Astrocyte of the cerebellum (primary cell): ENCODE data around the gene TAGLN3.
A peak's percentile ranks its signal among the peaks of the same experiment; 100 is the strongest.

Experiments
- DNase-seq: peaks from one replicate; pipeline ENCODE4 v3.0.0-alpha.2; 2011; ENCODE audit warnings: low read depth
- H3K4me3 ChIP-seq: 2 replicates; pipeline ENCODE4 v1.5.1; 2011; ENCODE audit warnings: mild to moderate bottlenecking, low read depth, low read length, moderate library complexity
- in situ Hi-C: cut with HindIII; loops from 2 replicates; pipeline ENCODE4 v1.10.0; 2017; ENCODE audit warnings: low sequenced_read_pairs
- TF ChIP-seq, protein P1 (sequence below): IDR thresholded peaks from 2 replicates; pipeline ENCODE4 v1.5.1; 2012; ENCODE audit warnings: low read length, low read depth, moderate library complexity, mild to moderate bottlenecking; ENCODE audit errors: missing control alignments

The TAGLN3 gene

DNA sequence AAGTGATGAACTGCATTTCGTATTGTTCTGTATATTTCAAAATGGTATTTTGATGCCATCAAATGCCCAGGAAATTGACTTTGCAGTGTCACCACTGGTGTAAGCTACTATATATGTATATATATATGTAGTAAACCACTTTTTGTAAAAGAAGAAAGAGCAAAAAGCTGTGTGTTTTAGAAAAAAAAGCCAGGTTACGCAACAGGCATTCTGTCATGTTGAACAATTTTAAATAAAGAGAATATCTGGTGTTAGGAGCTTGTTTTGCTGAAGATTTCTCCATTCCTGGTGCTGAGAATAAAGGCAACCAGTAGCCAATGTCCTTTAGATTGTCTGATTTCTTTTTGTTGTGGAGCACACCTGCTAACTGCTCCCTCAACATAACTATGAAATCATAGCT is 23.6 kb upstream of the TAGLN3 start:
- in situ Hi-C loops = no loop called here
- TF ChIP-seq, protein P1, sequence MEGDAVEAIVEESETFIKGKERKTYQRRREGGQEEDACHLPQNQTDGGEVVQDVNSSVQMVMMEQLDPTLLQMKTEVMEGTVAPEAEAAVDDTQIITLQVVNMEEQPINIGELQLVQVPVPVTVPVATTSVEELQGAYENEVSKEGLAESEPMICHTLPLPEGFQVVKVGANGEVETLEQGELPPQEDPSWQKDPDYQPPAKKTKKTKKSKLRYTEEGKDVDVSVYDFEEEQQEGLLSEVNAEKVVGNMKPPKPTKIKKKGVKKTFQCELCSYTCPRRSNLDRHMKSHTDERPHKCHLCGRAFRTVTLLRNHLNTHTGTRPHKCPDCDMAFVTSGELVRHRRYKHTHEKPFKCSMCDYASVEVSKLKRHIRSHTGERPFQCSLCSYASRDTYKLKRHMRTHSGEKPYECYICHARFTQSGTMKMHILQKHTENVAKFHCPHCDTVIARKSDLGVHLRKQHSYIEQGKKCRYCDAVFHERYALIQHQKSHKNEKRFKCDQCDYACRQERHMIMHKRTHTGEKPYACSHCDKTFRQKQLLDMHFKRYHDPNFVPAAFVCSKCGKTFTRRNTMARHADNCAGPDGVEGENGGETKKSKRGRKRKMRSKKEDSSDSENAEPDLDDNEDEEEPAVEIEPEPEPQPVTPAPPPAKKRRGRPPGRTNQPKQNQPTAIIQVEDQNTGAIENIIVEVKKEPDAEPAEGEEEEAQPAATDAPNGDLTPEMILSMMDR = no peak
- no peak for DNase-seq

DNA sequence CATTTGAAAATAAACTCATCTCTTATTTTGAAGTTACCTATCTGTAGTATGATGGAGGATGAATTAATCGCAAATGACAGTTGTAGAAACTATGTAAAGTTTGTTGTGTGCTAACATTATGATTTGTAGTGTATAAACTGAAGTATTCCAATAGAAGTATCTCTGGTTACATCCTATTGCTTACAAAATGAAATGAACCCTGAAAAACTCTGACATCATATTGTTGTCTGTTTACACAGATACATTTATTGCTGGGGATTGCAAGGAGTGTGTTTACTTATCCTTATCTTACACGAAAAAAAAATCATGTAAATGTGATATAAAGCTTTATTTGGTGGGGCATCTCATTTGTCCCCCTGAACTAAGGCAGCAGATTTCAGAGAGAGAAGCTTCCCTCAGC is 22.5 kb upstream of the TAGLN3 start:
- H3K4me3 ChIP-seq = no peak overlapping the region
- DNase-seq = no peak
- TF ChIP-seq, protein P1 = no peak
- in situ Hi-C loops = no loop called here

More for the DNA sequence above, 23.6 kb upstream of the TAGLN3 start:
- H3K4me3 ChIP-seq = no peak overlapping the region

DNA sequence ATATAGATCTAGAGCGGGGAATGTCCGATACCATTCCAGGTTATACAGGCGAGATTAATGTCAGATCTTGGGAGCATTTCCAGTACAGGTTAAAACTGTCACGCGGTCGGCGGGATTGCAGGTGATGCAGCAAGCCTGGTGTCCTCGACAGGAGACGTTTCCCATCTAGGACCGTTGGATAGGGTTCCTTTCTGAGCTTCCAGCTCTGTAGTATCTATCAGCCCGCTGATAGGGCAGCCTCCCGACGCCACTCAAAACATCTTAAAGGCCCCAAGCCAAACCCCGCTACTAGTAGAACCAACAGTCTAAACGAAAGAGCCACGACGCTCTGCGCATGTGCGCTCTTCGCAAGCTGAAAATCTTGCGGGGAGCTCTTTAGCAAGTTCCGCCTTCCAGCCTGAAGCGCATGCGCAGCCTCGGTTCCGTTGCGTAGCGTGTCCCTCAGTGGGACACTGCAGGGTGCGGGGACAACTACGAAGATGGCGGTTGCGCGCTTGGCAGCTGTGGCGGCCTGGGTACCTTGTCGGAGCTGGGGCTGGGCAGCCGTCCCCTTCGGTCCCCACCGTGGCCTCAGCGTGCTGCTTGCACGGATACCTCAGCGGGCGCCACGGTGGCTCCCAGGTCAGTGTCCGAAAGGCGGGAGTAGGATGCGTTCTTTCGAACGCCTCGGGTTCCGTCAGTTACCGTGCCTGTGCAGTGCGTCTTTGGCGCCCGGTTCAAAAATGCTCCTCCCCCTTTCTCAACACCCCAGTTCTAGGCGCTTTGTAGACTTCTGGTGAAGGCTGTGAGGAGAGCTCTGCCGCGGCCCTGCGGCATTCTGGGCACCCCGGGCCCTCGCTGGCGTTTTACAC is 19.9 kb upstream of the TAGLN3 start, which contains the start of gene ABHD10:
Gene ABHD10, plus strand, starts transcription at position 444 of the 851 bp plus-strand sequence. Its CDS starts 36 bp downstream, at position 480.
- DNase-seq = peak; percentile 95
- TF ChIP-seq, protein P1 = no peak
- H3K4me3 ChIP-seq = peak within 1 kb of the TSS; percentile 68
- in situ Hi-C loops = no loop called here

DNA sequence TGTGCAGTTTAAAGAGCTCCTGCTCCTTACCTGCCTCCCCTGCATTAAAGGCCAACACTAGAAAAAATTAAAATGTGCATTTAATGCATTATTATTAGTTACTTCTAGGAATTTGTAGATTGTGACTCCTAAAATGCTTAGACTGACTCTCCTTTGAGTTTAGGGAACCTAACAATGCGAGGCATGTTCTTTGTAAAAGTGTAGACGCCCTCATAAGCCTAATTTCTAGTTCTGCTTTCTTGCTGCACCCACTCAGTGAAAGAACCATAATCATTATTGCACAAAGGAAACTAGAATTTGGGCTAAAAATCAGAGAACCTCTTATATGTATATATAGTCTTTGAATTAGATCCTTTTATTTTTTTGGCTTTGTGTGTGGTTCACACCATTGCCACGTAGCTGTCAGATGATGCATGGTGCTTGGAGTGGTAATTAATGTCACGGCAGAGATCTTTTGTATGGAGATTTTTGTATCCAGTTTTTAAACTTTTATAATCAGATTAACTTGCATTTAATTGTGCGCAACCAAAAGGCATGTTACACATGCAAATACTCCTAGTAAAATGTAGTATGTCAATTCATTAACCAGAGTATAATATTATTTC is 19.2 kb upstream of the TAGLN3 start:
- in situ Hi-C loops = no loop called here
- TF ChIP-seq, protein P1 = no peak
- no peak for DNase-seq
- H3K4me3 ChIP-seq = peak overlapping the region; percentile 68

DNA sequence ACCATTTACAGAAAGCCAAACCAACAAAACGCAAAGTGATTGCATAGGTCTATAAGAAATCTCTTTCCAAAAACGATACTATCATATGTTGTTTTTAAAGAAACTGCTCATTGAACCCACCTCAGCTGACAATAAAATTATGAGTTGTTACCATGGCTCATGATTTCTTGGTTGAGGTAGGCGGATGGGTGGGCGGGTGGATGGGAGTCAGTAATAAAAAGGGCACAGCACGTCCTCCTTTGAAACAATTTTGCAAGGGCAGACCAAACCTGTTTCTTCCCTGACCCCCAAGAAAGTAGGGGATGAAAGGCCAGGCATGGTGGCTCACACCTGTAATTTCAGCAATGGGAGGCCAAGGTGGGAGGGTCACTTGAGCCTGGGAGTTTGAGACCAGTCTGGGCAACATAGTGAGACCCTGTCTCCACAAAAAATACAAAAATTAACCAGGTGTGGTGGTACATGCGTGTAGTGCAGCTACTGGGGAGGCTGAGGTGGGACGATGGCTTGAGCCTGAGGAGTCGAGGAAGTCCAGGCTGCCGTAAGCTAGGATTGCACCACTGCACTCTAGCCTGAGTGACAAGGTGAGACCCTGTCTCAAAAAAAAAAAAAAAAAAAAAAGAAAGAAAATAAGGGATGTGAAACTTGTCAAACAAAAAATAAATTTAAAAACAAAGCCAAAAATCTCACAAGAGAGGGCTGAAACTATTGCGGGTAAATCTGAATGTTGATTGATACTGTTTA is 17.8 kb upstream of the TAGLN3 start:
- in situ Hi-C loops = no loop called here
- H3K4me3 ChIP-seq = no peak overlapping the region
- TF ChIP-seq, protein P1 = no peak
- no peak for DNase-seq

DNA sequence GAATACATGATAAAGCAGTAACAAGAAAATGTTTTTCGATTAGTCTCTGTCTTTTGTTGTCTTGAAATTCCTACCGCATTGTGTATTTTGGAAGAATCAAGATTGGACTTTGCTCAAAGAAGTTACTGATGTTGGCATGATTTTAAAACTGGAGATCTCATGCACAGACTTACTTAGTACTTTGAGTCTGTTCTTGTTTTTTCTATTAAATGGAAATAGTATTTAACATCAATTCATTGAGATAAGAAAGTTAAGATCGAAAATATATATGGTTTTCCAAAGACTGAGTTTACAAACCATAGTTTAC is 17.3 kb upstream of the TAGLN3 start:
- TF ChIP-seq, protein P1 = no peak
- in situ Hi-C loops = no loop called here
- no peak overlapping the region for H3K4me3 ChIP-seq
- DNase-seq = no peak
